Uterus (tissue), 4 donors: ENCODE results near the gene COCH. TPM values are rescaled to one million over a fixed set of nuclear protein-coding genes. Genes with fewer than 3 reads are reported as not detected.

ENCODE experiments used
- DNase-seq, 2 donors: peaks; one replicate each; pipeline ENCODE4 v3.0.0-alpha.2; 2019 to 2020
- H3K27ac ChIP-seq, 2 donors: fragments of 200-600 bp; sonication (generic); 1 replicate in 1 of 2; 2 replicates in 1 of 2; pipeline ENCODE4 v1.5.1; 2016 to 2018
- H3K27me3 ChIP-seq, 2 donors: fragments of 200-600 bp; sonication (generic); one replicate each; pipeline ENCODE4 v1.5.1; 2018 to 2019; ENCODE audit warnings: control low read depth in 1 of 2
- H3K36me3 ChIP-seq, 2 donors: fragments of 200-600 bp; sonication (generic); one replicate each; pipeline ENCODE4 v1.5.1; 2019; ENCODE audit warnings: control low read depth in 1 of 2
- H3K4me1 ChIP-seq, 2 donors: fragments of 200-600 bp; sonication (generic); one replicate each; pipeline ENCODE4 v1.5.1; 2018 to 2019; ENCODE audit warnings: control low read depth in 1 of 2
- H3K4me3 ChIP-seq, 2 donors: fragments of 200-600 bp; sonication (generic); 1 replicate in 1 of 2; 2 replicates in 1 of 2; pipeline ENCODE4 v1.5.1; 2018 to 2019; ENCODE audit warnings: mild to moderate bottlenecking in 1 of 2
- H3K9me3 ChIP-seq, 2 donors: fragments of 200-600 bp; sonication (generic); one replicate each; pipeline ENCODE4 v1.5.1; 2019; ENCODE audit warnings: control low read depth in 1 of 2
- POLR2A ChIP-seq, 2 donors: fragments of 450-650 bp; IDR thresholded peaks; one replicate each; pipeline ENCODE4 v1.6.1; 2016; ENCODE audit warnings: antibody characterized with exemption in 2 of 2, mild to moderate bottlenecking in 1 of 2, moderate library complexity in 1 of 2
- intact Hi-C: fragments of 100-400 bp; cut with DNase I; formaldehyde crosslinking; loops from one replicate; pipeline ENCODE4 v1.15.1; 2023; ENCODE audit warnings: low total_unique reads
- total RNA-seq, 4 donors: library from RNA; depleted of rRNA in 3 of 4; stranded (reverse); fragments of >200 nt in 3 of 4; gene quantifications; one replicate each; pipeline versions ENCODE4 v1.1.0 to v1.2.4, GENCODE V29; 2014 to 2023
- TF ChIP-seq, protein P1 (sequence below), 4 experiments: fragments of 200-600 bp in 2 of 4; fragments of 450-650 bp in 2 of 4; sonication (generic) in 2 of 4; IDR thresholded peaks; one replicate each; pipeline ENCODE4 v1.5.1; 2016 to 2019; ENCODE audit warnings: antibody characterized with exemption in 4 of 4, mild to moderate bottlenecking in 2 of 4, moderate library complexity in 1 of 4
- donor health status: DM: yes; HTN: yes; CAD: no.

COCH gene
- total RNA-seq, 4 donors from 2014 or later: 0.30 to 6.5 (median 1.8) TPM; not detected in 1

DNA sequence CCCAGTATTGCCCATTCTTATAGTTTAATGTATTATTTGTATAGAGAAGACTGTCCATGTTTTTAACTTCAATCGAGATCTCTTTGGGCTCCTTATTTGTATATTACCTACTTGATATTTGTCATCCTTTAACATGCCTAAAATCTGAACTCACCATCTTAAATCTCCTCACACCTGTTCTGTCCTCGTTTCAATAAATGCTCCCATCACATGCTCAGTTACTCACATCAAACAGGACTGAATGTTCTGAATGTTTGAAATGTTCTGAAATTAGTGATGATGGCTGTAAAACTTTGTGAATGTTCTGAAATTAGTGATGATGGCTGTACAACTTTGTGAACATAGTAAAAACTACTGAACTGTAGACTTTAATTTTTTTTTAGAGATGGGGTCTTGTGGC, 34.5 kb downstream of the COCH start:
- TF ChIP-seq POLR2A (IDR thresholded peaks at IDR 0.05): no peak
- TF ChIP-seq, protein P1, sequence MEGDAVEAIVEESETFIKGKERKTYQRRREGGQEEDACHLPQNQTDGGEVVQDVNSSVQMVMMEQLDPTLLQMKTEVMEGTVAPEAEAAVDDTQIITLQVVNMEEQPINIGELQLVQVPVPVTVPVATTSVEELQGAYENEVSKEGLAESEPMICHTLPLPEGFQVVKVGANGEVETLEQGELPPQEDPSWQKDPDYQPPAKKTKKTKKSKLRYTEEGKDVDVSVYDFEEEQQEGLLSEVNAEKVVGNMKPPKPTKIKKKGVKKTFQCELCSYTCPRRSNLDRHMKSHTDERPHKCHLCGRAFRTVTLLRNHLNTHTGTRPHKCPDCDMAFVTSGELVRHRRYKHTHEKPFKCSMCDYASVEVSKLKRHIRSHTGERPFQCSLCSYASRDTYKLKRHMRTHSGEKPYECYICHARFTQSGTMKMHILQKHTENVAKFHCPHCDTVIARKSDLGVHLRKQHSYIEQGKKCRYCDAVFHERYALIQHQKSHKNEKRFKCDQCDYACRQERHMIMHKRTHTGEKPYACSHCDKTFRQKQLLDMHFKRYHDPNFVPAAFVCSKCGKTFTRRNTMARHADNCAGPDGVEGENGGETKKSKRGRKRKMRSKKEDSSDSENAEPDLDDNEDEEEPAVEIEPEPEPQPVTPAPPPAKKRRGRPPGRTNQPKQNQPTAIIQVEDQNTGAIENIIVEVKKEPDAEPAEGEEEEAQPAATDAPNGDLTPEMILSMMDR (IDR thresholded peaks at IDR 0.05): no peak
- Histone ChIP-seq H3K27me3 (no peaks in the 10 kb centered on the region), H3K36me3 (no peaks in the 10 kb centered on the region), H3K4me3 (no peak overlapping the region), H3K27ac (no peak overlapping the region), H3K4me1 (no peaks in the 10 kb centered on the region), H3K9me3 (no peaks in the 10 kb centered on the region)
- no peak for DNase-seq
- intact Hi-C loops: no loop called here

DNA sequence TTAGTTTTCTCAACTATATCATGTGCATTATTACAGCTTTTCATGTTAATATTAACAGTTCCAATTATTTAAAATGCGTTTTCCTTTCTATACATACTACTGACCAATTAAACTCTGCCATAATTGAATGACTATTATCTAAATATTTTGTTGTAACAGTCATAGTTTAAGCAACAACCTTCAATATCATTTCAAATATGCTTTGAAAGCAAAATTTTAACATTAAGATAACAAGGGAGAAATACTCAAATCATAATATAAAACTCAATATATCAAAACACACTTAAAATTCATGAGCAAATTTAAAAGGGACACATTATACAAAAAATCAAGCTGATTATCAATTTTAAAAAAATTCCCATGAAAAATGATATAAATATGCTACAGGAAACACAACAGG, 40.5 kb downstream of the COCH start:
- H3K27me3 ChIP-seq: no peaks in the 10 kb centered on the region
- H3K9me3 ChIP-seq: no peaks in the 10 kb centered on the region
- intact Hi-C loops: no loop called here
- no peak for DNase-seq
- no peaks in the 10 kb centered on the region for H3K36me3 ChIP-seq
- H3K4me1 ChIP-seq: no peaks in the 10 kb centered on the region
- H3K4me3 ChIP-seq: no peak overlapping the region
- no peak overlapping the region for H3K27ac ChIP-seq
- TF ChIP-seq, protein P1 (IDR thresholded peaks at IDR 0.05): no peak
- no peak for TF ChIP-seq POLR2A (IDR thresholded peaks at IDR 0.05)

DNA sequence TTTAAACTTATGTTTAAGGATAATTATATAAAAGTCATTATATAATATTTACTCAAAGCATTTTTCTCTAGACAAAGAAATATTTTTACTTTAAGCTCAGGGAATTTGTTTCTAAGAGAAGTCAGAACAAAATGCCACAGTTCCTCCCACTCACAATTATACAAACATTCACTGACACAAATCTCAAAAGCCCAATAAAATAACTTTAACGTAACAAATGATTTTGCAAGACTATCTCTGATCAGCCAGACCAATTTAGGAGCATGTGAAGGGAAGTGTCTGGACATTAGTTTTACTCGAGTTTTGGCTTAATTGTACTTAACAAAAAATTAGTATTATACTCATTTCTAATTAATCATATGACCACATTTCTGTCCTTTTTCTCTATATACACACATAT, 41.2 kb downstream of the COCH start:
- H3K4me3 ChIP-seq: no peak overlapping the region
- H3K27ac ChIP-seq: no peak overlapping the region
- H3K36me3 ChIP-seq: no peaks in the 10 kb centered on the region
- intact Hi-C loops: no loop called here
- H3K9me3 ChIP-seq: no peaks in the 10 kb centered on the region
- DNase-seq: no peak
- no peaks in the 10 kb centered on the region for H3K27me3 ChIP-seq
- TF ChIP-seq, protein P1 (IDR thresholded peaks at IDR 0.05): no peak
- TF ChIP-seq POLR2A (IDR thresholded peaks at IDR 0.05): no peak
- H3K4me1 ChIP-seq: no peaks in the 10 kb centered on the region

DNA sequence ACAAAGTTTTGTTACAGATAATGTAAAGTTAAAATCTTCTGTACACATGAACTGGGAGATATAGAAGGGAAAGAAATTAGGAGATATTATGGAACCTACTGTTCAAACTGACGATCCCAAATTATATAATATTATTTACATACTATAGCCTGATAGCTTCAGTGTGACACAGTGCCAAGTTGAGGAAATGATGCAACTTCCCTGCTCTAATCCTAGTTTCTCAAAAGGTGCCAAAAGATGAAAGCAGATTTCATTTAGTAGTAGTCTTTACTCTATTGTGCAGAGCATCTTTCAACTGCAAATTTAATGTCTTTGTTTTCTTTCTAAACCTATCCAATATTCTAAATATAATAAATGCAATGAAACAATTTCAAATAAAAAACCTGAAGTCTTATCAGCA, 46.9 kb downstream of the COCH start:
- DNase-seq: no peak
- no peak for TF ChIP-seq POLR2A (IDR thresholded peaks at IDR 0.05)
- TF ChIP-seq, protein P1 (IDR thresholded peaks at IDR 0.05): no peak
- no peak overlapping the region for H3K4me3 ChIP-seq
- no peaks in the 10 kb centered on the region for H3K27me3 ChIP-seq
- no peaks in the 10 kb centered on the region for H3K9me3 ChIP-seq
- intact Hi-C loops: no loop called here
- H3K27ac ChIP-seq: no peak overlapping the region
- H3K36me3 ChIP-seq: no peaks in the 10 kb centered on the region
- H3K4me1 ChIP-seq: no peaks in the 10 kb centered on the region

DNA sequence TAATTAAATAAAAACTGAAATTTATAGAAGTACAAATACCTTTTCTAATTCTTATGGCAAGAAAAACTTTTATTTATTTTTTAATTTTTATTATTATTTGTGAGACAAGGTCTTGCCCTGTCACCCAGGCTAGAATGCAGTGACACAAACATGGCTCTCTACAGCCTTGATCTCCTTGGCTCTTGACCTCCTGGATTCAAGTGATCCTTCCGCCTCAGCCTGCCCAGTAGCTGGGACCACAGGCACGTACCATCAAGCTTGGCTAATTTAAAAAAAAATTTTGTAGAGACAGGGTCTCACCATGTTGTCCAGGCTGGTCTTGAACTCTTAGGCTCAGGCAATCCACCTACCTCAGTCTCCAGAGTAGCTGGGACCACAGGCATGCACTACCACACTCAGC, 47.4 kb downstream of the COCH start:
- H3K9me3 ChIP-seq: no peaks in the 10 kb centered on the region
- no peak overlapping the region for H3K4me3 ChIP-seq
- intact Hi-C loops: no loop called here
- TF ChIP-seq, protein P1 (IDR thresholded peaks at IDR 0.05): no peak
- no peak for TF ChIP-seq POLR2A (IDR thresholded peaks at IDR 0.05)
- H3K4me1 ChIP-seq: no peaks in the 10 kb centered on the region
- no peaks in the 10 kb centered on the region for H3K36me3 ChIP-seq
- DNase-seq: no peak
- H3K27me3 ChIP-seq: no peaks in the 10 kb centered on the region
- no peak overlapping the region for H3K27ac ChIP-seq
